AG08396 (cell line): Measurements from ENCODE around the gene ACTL7B.
"Not testable (repeated sequence)": the region's sequence is repeated elsewhere in the genome, so short reads cannot be mapped to it uniquely, and the experiment has no call there.

Experiments used
- DNase-seq: peaks from one replicate; pipeline ENCODE4 v3.0.0; 2012; ENCODE audit warnings: low spot score, mixed read lengths

ACTL7B gene

DNA sequence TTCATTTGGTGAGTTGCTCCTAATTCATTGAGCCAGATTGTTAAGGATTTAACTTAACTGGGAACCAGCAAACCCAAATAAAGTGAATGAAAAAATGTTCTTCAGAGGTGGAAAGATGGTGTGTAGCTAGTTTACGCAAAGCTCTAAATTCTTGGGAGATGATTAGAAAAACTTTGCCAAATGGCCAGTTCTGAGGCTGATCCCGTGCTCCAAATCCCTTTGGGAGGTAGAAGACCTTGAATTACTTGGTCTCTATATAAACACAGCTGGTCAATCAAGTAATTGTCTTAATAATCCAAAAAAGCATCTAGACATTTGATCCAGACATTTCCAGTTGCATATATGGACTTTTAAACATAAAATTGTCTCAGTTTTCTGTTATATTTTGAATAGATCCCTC lies 11.4 kb downstream of the ACTL7B start:
- DNase-seq, result no peak

- DNase-seq, result no peak
These were observed 13.0 kb downstream of the ACTL7B start for GRCh38 chr9:108842610-108843295.

GRCh38 chr9:108839561-108839960 lies 16.2 kb downstream of the ACTL7B start:
- DNase-seq, result not testable (repeated sequence)

- no peak for DNase-seq
These were observed 17.8 kb downstream of the ACTL7B start for GRCh38 chr9:108838017-108838416.

DNA sequence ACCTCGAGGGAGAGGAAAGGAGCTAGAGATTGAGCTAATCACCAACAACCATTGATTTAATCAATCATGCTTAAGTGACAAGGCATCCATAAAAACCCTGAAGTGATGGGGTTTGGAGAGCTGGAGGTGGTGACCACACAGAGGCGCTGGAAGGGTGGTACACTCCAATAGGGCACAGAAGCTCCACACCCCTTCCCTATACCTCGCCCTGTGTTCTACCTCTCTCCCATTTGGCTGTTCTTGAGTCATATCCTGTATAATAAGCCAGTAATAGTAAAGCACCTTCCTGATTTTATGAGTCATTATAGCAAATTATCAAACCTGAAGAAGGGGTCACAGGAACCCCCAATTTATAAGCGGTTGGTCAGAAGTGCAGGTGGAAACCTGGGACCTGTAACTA lies 18.3 kb downstream of the ACTL7B start:
- no peak for DNase-seq

- no peak for DNase-seq
These were observed 19.0 kb downstream of the ACTL7B start for GRCh38 chr9:108836781-108837180.

GRCh38 chr9:108836319-108836718 lies 19.5 kb downstream of the ACTL7B start:
- DNase-seq, result no peak

DNA sequence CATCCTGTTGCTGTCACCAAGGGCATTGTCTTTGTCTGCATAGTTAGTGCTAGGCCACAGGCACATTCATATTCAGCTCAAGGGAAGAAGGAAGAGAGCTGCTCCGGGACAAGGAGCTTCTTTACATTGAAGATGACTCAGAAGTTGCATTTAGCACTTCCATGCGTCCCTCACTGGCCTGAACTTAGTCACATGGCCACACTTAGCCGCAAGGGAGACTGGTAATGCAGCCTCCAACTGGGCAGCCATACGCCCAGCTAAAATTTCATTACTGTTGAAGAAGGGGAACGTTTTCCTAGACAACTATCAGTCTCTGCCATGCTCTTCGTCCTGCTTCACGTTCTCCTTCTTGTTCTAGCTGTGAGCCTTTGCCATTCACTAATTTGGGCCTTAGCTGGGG lies 20.0 kb downstream of the ACTL7B start:
- DNase-seq, result no peak

GRCh38 chr9:108834959-108835665 lies 20.7 kb downstream of the ACTL7B start:
- no peak for DNase-seq

DNA sequence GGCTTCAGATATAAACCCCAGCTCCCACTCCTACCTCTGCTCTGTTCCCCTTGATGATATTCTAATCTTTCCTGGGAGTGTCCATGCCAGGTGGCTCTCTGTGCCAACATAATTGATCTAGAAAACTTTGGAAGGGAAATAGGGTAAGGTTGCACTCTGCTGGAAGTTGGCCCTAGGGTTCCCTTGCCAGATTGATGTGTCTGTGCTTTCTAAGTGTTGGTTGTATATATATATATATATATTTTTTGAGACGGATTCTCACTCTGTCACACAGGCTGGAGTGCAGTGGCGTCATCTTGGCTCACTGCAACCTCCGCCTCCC lies 23.6 kb downstream of the ACTL7B start:
- no peak for DNase-seq

DNA sequence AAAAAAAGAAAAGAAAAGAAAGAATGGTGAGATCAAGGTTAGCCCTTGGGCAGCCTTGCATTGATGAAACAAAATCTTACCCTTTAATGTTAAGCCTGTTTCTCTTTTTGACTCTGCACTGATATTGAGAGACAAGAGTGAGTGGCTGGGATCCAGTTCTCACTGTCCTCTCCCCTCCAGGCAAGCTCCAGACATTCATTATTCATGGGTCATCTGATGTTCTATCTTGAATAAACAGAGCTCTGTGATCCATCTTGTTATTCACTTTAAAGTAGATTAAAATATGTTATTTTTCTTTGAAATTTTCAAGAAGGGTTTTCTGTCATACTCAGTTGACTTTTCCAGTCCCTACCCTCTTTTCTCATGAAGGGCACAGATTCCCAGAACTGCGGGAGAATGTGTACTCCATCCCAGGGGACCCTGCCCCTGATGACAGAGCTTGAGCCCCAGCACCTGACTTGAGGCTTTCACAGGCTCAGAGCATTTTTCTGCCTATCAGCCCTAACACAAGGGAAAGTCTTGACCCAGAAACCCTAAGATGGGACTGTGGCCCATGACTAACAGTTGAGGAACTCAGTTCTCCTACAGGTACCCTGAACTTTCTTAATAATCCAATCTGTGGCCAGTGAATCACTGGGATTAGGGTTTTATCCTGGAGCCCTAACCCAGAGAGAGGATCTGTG lies 24.1 kb downstream of the ACTL7B start:
- DNase-seq, result no peak

- DNase-seq, result no peak
These were observed 25.5 kb downstream of the ACTL7B start for GRCh38 chr9:108830272-108830671.

DNA sequence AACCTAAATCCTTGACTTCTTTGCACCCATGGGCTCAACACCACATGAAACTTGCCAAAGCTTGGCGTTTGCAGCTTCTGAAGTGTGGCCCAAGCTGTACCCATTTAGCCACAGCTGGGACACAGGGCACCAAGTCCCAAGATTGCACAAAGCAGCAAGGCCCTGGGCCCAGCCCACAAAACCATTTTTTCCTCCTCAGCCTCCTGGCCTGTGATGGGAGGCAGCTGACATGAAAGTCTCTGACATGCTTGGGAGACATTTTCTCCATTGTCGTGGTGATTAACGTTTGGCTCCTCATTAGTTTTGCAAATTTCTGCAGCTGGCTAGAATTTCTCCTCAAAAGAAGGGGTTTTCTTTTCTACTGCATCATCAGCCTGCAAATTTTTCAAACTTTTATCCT lies 32.0 kb downstream of the ACTL7B start:
- DNase-seq, result no peak

DNA sequence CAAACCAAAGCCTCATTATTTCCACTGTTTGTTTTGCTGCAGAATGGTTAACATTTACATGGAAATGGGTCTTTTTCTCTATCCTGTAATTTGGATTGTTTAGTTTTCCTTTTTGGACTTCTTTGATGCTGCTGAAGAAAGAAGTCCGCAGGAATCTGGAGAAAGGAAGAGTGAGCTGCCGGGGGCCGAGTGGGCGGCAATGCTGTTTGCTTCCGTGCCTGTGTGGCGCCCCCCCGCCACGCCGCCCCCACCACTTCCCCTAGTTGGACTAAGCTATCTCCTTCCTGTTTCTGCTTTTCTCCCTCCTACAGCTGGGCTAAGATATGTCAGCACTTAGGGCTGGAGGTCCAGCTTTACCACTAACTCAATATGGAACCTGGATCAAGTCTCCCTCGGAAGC lies 39.7 kb downstream of the ACTL7B start:
- no peak for DNase-seq

GRCh38 chr9:108815156-108815555 lies 40.6 kb downstream of the ACTL7B start:
- no peak for DNase-seq

GRCh38 chr9:108813951-108814601 lies 41.7 kb downstream of the ACTL7B start:
- DNase-seq, result peak; percentile 28

DNA sequence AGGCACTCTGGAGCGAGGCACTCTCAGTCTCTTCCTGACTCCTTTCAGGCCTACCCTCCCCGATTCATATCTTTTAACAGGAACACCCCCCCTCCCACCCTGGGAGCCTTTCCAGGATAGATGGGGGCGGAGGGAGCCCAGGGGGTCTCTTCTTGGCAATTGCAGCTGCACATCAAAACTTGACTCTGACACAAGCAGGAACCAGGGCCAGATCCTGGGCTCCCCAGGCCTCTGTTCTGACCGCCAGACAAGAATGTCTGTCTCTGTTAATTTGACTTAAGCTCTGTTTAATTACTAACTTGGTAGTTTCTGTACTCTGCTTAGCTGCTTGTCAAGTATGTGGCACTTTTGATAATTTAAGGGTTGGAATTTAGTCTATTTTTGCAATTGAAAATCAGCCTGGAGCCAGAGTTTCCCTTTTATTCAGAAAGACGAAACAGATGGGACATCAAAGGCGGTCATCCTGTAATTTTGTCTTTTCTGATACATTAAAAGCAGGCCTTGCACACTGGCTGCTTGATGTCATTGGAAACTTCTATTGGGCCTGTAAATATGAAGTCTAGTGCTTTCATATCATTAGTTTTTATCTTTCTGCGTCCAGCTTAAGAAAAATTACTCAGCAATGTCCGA lies 43.3 kb downstream of the ACTL7B start:
- no peak for DNase-seq

- no peak for DNase-seq
These were observed 43.8 kb downstream of the ACTL7B start for GRCh38 chr9:108811944-108812343.

GRCh38 chr9:108809269-108809668 lies 46.5 kb downstream of the ACTL7B start:
- no peak for DNase-seq
